VCaP (cell line): Measurements from ENCODE around the gene RASSF3.

Experiments
- H3K27ac ChIP-seq: fragments of 450-650 bp; 2 replicates; pipeline ENCODE4 v1.5.1; 2017
- TF ChIP-seq, protein P1 (sequence below): fragments of 450-650 bp; conservative IDR thresholded peaks from 2 replicates; pipeline ENCODE4 v1.5.1; 2017; ENCODE audit warnings: mild to moderate bottlenecking, moderate library complexity

Gene RASSF3

GRCh38 chr12:64569923-64570691 is 40.2 kb upstream of the RASSF3 start:
- TF ChIP-seq, protein P1, sequence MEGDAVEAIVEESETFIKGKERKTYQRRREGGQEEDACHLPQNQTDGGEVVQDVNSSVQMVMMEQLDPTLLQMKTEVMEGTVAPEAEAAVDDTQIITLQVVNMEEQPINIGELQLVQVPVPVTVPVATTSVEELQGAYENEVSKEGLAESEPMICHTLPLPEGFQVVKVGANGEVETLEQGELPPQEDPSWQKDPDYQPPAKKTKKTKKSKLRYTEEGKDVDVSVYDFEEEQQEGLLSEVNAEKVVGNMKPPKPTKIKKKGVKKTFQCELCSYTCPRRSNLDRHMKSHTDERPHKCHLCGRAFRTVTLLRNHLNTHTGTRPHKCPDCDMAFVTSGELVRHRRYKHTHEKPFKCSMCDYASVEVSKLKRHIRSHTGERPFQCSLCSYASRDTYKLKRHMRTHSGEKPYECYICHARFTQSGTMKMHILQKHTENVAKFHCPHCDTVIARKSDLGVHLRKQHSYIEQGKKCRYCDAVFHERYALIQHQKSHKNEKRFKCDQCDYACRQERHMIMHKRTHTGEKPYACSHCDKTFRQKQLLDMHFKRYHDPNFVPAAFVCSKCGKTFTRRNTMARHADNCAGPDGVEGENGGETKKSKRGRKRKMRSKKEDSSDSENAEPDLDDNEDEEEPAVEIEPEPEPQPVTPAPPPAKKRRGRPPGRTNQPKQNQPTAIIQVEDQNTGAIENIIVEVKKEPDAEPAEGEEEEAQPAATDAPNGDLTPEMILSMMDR, result no peak
- peak overlapping the region; percentile 68 for H3K27ac ChIP-seq

DNA sequence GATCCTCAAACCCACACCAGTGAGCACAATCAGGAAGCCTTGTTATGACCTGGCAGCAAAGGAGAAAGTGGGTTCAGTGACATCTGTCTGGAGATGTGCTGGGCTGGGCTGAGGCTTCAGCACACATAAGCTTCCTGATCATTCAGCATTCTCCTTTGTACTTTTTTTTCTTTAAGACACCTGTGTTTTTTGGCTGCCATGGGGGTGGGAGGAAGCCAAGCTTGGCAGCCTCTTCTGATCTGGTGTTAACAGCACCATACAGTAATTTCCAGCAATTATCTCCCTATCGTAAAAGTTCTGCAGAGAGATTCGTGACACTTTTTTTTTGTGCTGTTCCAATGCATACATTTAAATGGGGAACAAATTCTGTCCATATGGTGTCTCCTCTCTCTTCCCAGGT is 38.9 kb upstream of the RASSF3 start:
- TF ChIP-seq, protein P1, result no peak

DNA sequence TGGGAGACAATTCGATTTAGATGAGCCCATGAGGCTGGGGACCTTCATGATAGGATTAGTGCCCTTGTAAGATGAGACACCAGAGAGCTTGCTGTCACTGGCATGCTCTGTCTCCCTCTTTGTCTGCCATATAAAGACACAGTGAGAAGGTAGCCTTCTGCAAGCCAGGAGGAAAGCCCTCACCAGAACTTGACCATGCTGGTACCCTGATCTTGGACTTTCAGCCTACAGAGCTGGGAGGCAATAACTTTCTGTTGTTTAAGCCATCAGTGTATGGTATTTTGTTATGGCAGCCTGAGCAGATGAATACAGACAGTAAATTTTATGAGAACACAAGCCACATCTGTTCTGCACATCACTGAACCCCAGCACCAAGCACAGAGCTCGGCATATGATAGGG is 38.1 kb upstream of the RASSF3 start:
- peak overlapping the region; percentile 47; the same call in 1 of the 2 replicates for H3K27ac ChIP-seq
- TF ChIP-seq, protein P1, result no peak

More for the DNA sequence above, 38.9 kb upstream of the RASSF3 start:
- H3K27ac ChIP-seq, result peak overlapping the region; percentile 47

- TF ChIP-seq, protein P1, result no peak
- no peak overlapping the region for H3K27ac ChIP-seq
Observed at GRCh38 chr12:64574837-64575236, 35.5 kb upstream of the RASSF3 start.

- TF ChIP-seq, protein P1, result no peak
- H3K27ac ChIP-seq, result no peak overlapping the region
Observed at GRCh38 chr12:64577046-64577445, 33.2 kb upstream of the RASSF3 start.

- H3K27ac ChIP-seq, result no peak overlapping the region
Observed at GRCh38 chr12:64578566-64578965, 31.7 kb upstream of the RASSF3 start.

DNA sequence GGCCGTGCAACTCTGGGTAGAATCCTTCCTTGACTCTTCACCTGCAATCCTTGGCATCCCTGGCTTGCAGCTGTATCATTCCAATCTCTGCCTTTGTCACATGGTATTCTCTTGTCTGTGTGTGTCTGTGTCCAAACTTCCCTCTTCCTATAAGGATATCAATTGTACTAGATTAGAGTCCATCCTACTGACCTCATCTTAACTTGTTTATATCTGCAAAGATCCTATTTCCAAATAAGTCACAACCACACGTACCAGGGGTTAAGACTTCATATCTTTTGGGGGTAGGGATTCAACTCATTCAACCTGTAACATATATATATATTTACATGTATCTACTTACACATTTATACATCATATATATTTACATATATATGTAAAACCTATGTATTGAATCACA is 29.6 kb upstream of the RASSF3 start:
- TF ChIP-seq, protein P1, result no peak
- no peak overlapping the region; the same call in 1 of the 2 replicates for H3K27ac ChIP-seq

More at GRCh38 chr12:64578566-64578965, 31.7 kb upstream of the RASSF3 start:
- TF ChIP-seq, protein P1, result no peak
